HFF-Myc (cell line): ENCODE data around the gene USP9X.
"Not testable (repeated sequence)": the region's sequence is repeated elsewhere in the genome, so short reads cannot be mapped to it uniquely, and the experiment has no call there.

Source experiments
- DNase-seq: peaks from one replicate; pipeline ENCODE4 v3.0.0-alpha.2; 2011; ENCODE audit warnings: low read depth; ENCODE audit errors: extremely low read depth
- H3K4me3 ChIP-seq: replicated peaks from 2 replicates; pipeline ENCODE4 v1.5.1; 2011; ENCODE audit warnings: low read depth, mild to moderate bottlenecking, control low read depth, low read length
- TF ChIP-seq, protein P1 (sequence below): IDR thresholded peaks from 2 replicates; pipeline ENCODE4 v1.5.1; 2012; ENCODE audit warnings: mild to moderate bottlenecking, low read depth, low read length, control low read depth; ENCODE audit errors: missing control alignments

The USP9X gene

DNA sequence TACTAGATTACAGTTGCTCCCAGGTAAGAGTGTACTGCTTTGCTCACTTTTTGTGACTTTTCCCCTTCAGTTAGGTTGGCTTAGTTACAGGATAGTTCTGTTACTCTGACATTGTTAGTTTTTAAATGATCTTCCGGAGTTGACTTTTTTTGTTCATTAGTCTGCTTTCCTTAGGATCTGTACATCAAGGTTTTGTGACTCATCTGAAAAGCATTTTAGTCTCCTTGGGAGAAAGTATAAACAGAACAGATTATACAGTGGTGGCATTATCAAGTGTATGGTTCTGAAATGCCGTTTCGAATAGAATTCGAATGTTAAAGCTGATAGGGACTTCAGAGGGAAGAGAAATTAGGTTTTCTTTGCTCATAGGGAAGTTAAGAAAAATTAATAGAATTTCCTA, 63.3 kb downstream of the USP9X start:
- TF ChIP-seq, protein P1, sequence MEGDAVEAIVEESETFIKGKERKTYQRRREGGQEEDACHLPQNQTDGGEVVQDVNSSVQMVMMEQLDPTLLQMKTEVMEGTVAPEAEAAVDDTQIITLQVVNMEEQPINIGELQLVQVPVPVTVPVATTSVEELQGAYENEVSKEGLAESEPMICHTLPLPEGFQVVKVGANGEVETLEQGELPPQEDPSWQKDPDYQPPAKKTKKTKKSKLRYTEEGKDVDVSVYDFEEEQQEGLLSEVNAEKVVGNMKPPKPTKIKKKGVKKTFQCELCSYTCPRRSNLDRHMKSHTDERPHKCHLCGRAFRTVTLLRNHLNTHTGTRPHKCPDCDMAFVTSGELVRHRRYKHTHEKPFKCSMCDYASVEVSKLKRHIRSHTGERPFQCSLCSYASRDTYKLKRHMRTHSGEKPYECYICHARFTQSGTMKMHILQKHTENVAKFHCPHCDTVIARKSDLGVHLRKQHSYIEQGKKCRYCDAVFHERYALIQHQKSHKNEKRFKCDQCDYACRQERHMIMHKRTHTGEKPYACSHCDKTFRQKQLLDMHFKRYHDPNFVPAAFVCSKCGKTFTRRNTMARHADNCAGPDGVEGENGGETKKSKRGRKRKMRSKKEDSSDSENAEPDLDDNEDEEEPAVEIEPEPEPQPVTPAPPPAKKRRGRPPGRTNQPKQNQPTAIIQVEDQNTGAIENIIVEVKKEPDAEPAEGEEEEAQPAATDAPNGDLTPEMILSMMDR: no peak
- H3K4me3 ChIP-seq: no peak overlapping the region
- DNase-seq: peak; percentile 5

DNA sequence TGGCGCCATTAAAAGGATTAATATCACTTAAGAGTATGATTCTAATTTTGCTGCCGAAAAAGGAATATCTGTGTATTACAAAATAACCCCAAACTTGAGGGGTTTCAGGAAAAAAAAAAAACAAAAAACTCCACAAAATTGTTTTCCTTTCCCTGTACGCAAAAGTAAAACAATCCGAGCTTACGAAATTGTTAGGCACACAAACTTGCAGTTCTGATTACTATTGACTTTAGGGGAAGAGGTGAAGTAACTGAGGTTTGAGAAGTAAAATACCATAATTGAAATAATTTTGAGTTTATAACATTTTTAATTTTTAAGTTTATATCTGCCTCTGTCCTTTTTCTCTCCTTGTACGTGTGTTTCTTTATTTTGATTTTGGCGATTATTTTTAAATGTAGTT, 64.8 kb downstream of the USP9X start:
- DNase-seq: no peak
- no peak overlapping the region for H3K4me3 ChIP-seq
- TF ChIP-seq, protein P1: no peak

DNA sequence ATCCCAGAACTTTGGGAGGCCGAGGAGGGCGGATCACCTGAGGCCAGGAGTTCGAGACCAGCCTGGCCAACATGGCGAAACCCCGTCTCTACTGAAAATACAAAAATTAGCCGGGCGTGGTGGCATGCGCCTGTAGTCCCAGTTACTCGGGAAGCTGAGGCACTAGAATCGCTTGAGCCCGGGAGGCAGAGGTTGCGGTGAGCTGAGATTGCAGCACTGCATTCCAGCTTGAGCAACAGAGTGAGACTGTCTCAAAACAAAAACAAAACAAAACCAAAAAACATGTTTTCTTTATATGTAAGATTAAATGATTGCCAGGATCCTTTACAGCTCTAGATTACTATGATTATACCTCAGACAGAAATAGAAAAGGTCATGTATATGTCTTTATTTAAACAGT, 66.5 kb downstream of the USP9X start:
- H3K4me3 ChIP-seq, DNase-seq: not testable (repeated sequence)

DNA sequence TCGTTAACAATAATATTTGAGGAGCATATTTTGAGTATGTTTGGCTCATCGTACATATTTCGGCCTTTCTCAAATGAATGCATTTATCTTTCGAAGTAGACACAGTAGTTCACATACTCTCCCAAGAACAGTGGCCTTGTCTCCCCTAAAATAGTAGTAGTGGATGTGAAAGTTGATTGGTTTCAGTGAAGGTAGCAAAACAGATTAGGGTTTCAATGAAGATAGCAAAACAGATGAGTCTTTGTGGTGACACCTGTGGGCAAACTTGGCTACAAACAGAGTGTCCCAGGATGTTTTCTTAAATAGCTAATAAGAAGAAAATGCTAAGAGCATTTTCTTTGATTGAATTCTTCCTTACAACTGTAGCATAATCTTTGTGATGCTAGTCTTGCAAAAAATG, 67.0 kb downstream of the USP9X start:
- no peak overlapping the region for H3K4me3 ChIP-seq
- TF ChIP-seq, protein P1: no peak
- no peak for DNase-seq

DNA sequence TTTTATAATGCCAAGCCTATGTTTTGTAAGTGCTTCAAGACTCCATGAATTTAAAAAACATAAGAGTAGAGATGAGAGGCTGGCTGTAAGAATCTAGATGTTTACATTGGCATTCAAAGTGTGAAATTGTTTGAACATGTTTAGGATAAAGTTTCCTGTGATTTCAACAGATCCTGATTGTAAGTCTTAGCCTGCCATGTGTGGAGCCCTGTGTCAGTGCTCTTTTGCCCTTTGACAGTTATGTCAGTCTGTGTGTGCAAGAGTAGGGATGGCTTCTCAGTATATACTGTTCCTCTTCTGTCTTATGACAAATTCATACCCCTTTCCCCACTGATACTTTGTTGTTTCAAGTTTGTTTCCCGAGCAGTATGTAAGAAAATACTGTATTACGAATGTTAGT, 68.2 kb downstream of the USP9X start:
- H3K4me3 ChIP-seq: no peak overlapping the region
- DNase-seq: no peak
- TF ChIP-seq, protein P1: no peak

DNA sequence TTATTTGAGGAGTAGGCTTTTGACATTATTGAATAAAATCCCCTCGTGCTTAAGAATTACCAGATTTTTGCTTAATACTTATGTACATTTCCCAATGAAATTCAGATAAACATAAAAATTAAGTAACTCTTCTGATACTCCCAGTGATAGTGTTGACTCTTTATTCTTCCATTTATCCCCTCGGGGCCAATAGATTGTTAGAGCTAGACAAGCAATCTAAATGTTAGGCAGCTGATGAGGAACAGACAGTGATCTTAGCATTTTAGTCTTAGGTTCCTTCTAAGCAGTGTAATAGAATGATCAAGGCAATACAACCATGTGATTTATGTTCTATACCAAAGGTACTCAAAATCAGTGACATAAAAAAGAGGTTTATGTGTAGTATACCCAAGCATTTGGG, 68.7 kb downstream of the USP9X start:
- DNase-seq: no peak
- TF ChIP-seq, protein P1: no peak
- no peak overlapping the region for H3K4me3 ChIP-seq

DNA sequence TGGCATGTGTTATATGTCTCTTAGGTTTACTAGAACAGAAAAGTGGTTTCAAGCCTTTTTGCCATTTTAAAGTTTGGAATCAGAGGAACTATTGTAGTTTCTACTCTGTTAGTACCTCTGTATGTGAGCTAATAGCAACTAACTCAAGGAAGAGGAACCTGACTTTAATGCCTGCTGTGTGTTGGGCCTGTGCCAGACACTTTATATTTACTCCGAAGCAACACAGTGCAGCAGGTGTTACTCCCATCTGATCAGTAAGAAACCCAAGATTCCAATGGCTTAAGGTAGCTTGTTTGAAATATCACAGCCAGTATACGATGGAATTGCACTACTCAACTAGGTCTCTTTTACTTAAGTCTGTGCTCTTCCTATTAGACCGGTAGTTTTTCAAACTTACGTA, 79.2 kb downstream of the USP9X start:
- H3K4me3 ChIP-seq: no peak overlapping the region
- TF ChIP-seq, protein P1: no peak
- DNase-seq: no peak

DNA sequence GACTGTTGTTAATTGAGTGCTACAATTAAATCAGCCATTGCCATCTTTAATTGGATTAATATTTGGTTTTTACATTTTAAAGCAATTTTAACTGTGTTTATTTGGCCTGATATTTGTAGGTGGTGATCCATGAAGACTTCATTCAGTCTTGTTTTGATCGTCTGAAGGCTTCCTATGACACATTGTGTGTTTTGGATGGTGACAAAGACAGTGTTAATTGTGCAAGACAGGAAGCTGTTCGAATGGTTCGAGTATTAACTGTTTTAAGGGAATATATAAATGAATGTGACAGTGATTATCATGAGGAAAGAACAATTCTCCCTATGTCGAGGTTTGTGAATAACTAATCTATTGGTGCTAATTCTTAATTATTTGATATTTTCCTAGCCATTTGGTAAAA, 82.6 kb downstream of the USP9X start:
- H3K4me3 ChIP-seq: no peak overlapping the region
- TF ChIP-seq, protein P1: no peak
- no peak for DNase-seq
